Nephron (organoid): ENCODE data around the gene PDE4D.
A peak's percentile ranks its signal among the peaks of the same experiment; 100 is the strongest.

Experiments
- H3K27ac Mint-ChIP-seq, 3 experiments: 2 replicates each; pipeline ENCODE4 v1.8.0; 2020; ENCODE audit warnings: mixed read lengths in 3 of 3, mild to moderate bottlenecking in 2 of 3, moderate library complexity in 1 of 3
- H3K27me3 Mint-ChIP-seq: 2 replicates; pipeline ENCODE4 v1.8.0; 2021; ENCODE audit warnings: low read depth, mild to moderate bottlenecking, moderate library complexity, mixed read lengths
- H3K36me3 Mint-ChIP-seq: 2 replicates; pipeline ENCODE4 v1.8.0; 2020; ENCODE audit warnings: low read depth, mixed read lengths
- H3K4me1 Mint-ChIP-seq: 2 replicates; pipeline ENCODE4 v1.8.0; 2020; ENCODE audit warnings: mixed read lengths
- H3K4me3 Mint-ChIP-seq, 3 experiments: 2 replicates each; pipeline ENCODE4 v1.8.0; 2020; ENCODE audit warnings: mild to moderate bottlenecking in 3 of 3, mixed read lengths in 3 of 3, moderate library complexity in 2 of 3
- H3K9me3 Mint-ChIP-seq: 2 replicates; pipeline ENCODE4 v1.8.0; 2020; ENCODE audit warnings: mixed read lengths
- CTCF ChIP-seq, 3 experiments: fragments of 200-600 bp; sonication (generic); IDR thresholded peaks; one replicate each; pipeline ENCODE4 v1.5.0; 2021; ENCODE audit warnings: antibody characterized with exemption in 3 of 3; ENCODE audit not compliant: unreplicated experiment in 3 of 3

Gene PDE4D

GRCh38 chr5:59099270-59099994 lies 794.1 kb downstream of the PDE4D start:
- Mint-ChIP-seq H3K27me3 (no peaks in the 10 kb centered on the region), H3K9me3 (no peaks in the 10 kb centered on the region), H3K4me1 (peaks cover 38% of the 10 kb centered on the region), H3K27ac (no peak overlapping the region), H3K36me3 (peaks cover 7% of the 10 kb centered on the region), H3K4me3 (no peak overlapping the region)
- TF ChIP-seq CTCF (IDR thresholded peaks at IDR 0.05; ENCODE audit: unreplicated experiment in 3 of 3), result no peak

GRCh38 chr5:59098743-59099142 lies 794.8 kb downstream of the PDE4D start:
- Mint-ChIP-seq H3K4me1 (peaks cover 34% of the 10 kb centered on the region), H3K36me3 (peaks cover 7% of the 10 kb centered on the region), H3K9me3 (no peaks in the 10 kb centered on the region), H3K27ac (no peak overlapping the region), H3K27me3 (no peaks in the 10 kb centered on the region), H3K4me3 (no peak overlapping the region)
- no peak for TF ChIP-seq CTCF (IDR thresholded peaks at IDR 0.05; ENCODE audit: unreplicated experiment in 3 of 3)

GRCh38 chr5:59097712-59098111 lies 795.8 kb downstream of the PDE4D start:
- peaks cover 7% of the 10 kb centered on the region for H3K36me3 Mint-ChIP-seq
- no peak overlapping the region for H3K27ac Mint-ChIP-seq
- H3K27me3 Mint-ChIP-seq, result no peaks in the 10 kb centered on the region
- no peak overlapping the region for H3K4me3 Mint-ChIP-seq
- no peaks in the 10 kb centered on the region for H3K9me3 Mint-ChIP-seq
- no peak for TF ChIP-seq CTCF (IDR thresholded peaks at IDR 0.05; ENCODE audit: unreplicated experiment in 3 of 3)
- peaks cover 33% of the 10 kb centered on the region for H3K4me1 Mint-ChIP-seq

- Mint-ChIP-seq H3K36me3 (peaks cover 7% of the 10 kb centered on the region), H3K9me3 (no peaks in the 10 kb centered on the region), H3K27ac (peak overlapping the region in 1 of 3 experiments; percentile 1), H3K27me3 (no peaks in the 10 kb centered on the region), H3K4me1 (peaks cover 32% of the 10 kb centered on the region), H3K4me3 (no peak overlapping the region)
- no peak for TF ChIP-seq CTCF (IDR thresholded peaks at IDR 0.05; ENCODE audit: unreplicated experiment in 3 of 3)
Observed at GRCh38 chr5:59097116-59097515, 796.4 kb downstream of the PDE4D start.

GRCh38 chr5:59095480-59095879 lies 798.0 kb downstream of the PDE4D start:
- H3K9me3 Mint-ChIP-seq, result no peaks in the 10 kb centered on the region
- no peaks in the 10 kb centered on the region for H3K27me3 Mint-ChIP-seq
- TF ChIP-seq CTCF (IDR thresholded peaks at IDR 0.05; ENCODE audit: unreplicated experiment in 3 of 3), result no peak
- H3K4me3 Mint-ChIP-seq, result no peak overlapping the region
- H3K4me1 Mint-ChIP-seq, result peaks cover 38% of the 10 kb centered on the region
- H3K27ac Mint-ChIP-seq, result no peak overlapping the region
- peaks cover 7% of the 10 kb centered on the region for H3K36me3 Mint-ChIP-seq

- no peaks in the 10 kb centered on the region for H3K9me3 Mint-ChIP-seq
- TF ChIP-seq CTCF (IDR thresholded peaks at IDR 0.05; ENCODE audit: unreplicated experiment in 3 of 3), result no peak
- H3K27ac Mint-ChIP-seq, result peak overlapping the region in 1 of 3 experiments; percentile 51
- peaks cover 45% of the 10 kb centered on the region for H3K4me1 Mint-ChIP-seq
- no peaks in the 10 kb centered on the region for H3K27me3 Mint-ChIP-seq
- peaks cover 4% of the 10 kb centered on the region for H3K36me3 Mint-ChIP-seq
- H3K4me3 Mint-ChIP-seq, result no peak overlapping the region
Observed at GRCh38 chr5:59094864-59095263, 798.7 kb downstream of the PDE4D start.
